HG03521 (cell line): ENCODE data around the gene CHD3.
"Not testable (repeated sequence)": the region's sequence is repeated elsewhere in the genome, so short reads cannot be mapped to it uniquely, and the experiment has no call there.

Experiments
- ATAC-seq: cut with Tn5 transposase; IDR thresholded peaks from one replicate; pipeline ENCODE4 v1.9.1; 2021; ENCODE audit warnings: mild to moderate bottlenecking, moderate library complexity; ENCODE audit not compliant: unreplicated experiment

CHD3 gene

DNA sequence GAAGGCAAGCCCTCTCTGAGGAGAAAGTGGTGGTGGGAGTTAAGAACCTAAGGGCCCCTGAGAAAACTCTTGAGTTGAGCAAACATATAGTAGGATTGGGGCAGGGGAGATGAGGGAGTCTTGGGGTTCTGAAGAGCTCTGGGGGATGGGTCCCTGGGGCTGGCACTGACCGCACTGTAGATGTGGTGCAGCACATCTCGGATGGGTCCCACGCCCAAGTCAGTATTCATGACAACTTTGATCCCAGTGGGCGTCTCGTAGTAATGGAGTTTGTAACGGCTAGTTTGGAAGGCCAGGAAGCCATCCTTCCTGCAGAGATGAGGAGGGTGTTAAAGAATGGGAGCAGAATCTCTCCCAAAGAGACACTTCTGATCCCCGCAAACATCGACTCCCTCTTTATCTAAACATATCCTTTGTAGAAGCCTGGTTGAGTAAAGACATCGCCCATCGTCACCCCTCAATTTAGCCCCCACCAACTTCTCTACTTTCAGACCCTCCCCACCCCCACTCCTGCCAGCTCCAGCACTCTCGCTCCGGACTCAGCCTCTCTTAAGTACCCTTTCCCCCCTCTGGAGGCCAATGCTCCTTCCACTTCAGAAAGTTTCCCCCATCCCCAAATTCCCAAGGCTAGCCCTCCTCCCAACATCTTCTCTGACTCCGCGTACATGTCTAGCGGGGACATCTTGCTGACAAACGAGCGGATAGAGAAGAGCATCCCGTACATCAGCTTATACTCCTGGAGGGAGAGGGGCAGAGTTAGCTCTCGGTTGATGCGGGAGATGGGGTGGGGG is 42.4 kb downstream of the CHD3 start:
- no peak for ATAC-seq

DNA sequence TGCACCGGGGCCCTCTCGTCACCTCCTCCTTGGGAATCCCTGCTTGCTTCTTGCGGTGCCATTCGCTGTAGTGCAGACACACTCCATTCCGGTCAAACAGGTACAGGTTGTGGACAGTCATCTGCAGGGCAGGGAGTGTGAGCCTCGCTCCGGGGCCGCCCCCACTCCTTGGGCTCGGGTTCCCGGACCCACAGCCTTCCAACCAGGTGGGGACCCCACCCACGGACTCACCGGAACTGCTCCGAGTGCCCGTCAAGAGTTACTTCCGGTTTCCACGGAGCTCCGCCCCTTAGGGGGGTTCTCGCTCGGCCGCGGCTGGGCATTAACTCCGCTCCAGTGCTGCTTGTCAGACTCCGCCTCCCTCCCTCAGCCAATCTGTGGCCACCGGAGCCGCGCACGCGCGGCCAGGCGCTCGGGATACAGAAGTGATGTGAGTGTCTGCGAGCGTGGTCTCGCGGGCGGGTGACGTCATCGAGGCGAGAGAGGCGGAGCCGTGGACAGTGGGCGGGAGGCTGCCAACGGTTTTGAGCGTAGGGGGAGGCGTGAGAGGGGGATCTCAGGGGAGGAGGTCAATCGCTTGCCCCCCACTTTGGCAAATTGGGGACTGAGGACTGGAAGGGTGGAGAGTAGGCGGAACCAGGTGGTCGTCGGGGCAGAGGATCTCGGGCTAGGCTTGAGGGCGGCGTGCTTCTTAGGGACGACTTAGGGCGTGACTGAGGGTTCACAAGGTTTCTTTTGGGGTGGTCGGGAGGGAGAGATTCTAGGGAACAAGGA is 43.3 kb downstream of the CHD3 start, which contains the start of the genes CNTROB and TRAPPC1:
CNTROB (plus strand) TSS at position 498 of the 774 bp plus-strand sequence. CDS start 874 bp downstream, outside the sequence.
TRAPPC1 (minus strand) TSS at position 238 of the 774 bp plus-strand sequence; CDS start at position 121, 117 bp downstream.
- peak; percentile 96 for ATAC-seq

DNA sequence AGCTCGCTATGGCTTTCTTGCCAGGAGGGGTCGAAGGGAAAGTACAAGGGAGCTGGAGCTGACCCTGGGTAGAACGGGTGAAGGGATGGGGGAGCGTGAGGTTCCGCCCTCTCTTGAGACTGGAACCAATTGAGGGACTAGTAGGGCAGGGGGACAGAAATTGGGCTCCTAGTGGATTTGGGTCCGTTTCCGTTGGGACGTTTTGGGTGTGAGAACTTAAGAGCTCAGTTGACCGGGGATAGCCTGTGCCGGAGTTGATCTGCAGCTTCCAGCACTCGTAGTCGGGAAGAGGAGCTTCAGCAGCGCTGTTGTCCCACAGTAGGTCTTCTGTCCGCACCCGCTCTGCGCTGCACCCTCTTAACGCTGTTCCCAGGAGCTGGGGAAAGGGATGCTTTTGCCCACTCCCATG is 43.9 kb downstream of the CHD3 start:
- ATAC-seq, result no peak

DNA sequence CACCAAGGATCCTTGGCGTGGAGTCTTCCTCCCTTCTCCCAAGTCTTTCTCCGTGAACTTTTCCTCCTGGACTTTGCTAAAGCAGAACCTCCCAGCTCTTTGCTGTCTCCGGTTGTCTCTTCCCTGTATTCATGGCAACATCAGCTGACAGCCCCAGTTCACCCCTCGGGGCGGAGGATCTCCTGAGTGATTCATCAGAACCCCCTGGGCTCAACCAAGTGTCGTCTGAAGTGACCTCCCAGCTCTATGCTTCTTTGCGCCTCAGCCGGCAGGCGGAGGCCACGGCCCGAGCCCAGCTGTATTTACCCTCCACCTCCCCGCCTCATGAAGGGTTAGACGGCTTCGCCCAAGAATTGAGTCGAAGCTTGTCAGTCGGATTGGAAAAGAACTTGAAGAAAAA is 44.4 kb downstream of the CHD3 start:
- no peak for ATAC-seq

DNA sequence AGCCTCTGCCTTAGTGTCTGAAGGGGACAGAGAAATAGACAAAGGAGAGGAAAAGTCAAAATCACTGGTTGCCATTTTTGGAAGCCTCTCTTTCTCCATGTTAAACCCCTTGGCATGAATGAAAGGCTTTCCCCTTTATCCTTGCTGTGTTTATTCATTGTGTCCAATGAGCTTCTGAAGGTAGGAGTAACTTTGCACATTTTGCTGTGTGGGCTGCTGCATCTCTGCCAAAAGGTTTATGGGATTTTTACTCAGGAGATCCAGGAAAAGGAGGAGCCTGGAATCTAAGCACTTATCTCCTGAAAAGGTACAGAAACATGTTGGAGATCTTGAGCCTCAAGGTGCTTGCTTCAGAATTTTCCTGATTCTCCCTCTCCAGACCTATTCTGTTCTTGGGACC is 47.3 kb downstream of the CHD3 start:
- ATAC-seq, result no peak

DNA sequence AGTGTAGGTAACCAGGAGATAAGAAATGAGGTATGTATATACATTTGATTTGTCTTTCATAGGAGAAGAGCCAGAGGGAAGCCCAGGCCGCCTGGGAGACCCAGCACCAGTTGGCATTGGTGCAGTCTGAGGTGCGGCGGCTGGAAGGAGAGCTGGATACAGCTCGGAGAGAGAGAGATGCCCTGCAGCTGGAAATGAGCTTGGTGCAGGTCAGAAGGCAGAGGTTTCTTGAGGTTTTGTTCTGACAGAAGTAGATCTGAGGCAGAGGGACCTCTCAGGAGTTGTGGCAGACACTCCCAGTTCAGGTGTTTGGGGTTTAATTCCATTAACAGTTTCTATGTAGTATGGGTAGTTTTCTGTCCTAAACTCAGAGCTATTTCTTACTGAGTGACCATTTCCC is 51.4 kb downstream of the CHD3 start:
- ATAC-seq, result no peak

DNA sequence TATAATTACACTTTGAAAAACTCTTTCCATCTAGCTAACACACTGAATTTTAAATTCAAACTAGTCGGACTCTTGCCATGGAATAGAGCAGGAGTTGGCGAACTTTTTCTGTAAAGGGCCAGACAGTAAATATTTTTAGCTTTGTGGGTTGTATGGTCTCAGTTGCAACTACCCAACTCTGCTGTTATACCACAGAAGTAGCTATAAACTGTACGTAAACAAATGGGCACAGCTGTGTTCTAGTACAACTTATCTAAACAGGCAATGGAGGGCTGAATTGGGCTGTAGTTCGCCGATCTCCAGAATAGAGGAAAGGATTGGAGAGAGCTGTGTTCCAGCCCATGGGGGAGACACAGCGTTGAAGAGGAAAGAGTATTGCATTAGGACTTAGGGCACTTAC is 52.2 kb downstream of the CHD3 start:
- no peak for ATAC-seq

DNA sequence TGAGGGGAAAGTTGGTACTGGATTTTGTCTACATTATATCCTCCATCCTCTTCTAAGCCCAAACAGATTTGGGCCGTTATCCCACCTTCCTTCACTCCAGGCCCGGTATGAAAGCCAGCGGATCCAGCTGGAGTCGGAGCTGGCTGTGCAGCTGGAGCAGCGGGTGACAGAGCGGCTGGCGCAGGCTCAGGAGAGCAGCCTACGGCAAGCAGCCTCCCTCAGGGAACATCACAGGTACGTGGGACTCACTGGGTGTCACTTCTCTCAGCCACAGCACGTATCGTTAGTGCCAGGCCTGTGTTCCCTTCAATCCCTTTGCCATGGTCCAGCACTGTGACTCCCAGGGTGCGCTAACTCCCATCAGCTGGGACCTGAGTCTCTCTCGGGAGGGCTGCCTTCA is 54.7 kb downstream of the CHD3 start:
- no peak for ATAC-seq

DNA sequence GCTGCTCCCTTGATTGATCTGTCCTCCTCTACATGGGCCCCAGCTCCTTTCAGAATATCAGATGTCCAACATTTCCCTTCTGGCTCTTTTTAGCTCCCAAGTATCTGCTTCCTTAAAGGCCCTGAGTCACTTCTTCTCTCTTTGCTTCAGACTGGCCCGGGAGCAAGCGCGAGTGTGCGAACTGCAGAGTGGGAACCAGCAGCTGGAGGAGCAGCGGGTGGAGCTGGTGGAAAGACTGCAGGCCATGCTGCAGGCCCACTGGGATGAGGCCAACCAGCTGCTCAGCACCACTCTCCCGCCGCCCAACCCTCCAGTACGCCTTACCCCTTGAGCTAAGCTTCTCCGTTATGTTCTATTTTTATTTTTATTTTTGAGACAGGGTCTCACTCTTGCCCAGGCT is 55.7 kb downstream of the CHD3 start:
- no peak for ATAC-seq

DNA sequence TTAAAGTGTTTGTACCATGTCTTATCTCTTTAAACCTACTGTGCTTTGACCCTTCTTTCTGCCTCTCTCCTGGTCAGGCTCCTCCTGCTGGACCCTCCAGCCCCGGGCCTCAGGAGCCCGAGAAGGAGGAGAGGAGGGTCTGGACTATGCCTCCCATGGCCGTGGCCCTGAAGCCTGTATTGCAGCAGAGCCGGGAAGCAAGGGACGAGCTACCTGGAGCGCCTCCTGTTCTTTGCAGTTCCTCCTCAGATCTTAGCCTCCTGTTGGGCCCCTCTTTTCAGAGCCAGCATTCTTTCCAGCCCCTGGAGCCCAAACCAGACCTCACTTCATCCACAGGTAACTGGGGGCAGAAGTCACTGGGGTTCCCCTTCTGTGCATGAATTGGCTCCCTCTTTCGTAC is 57.1 kb downstream of the CHD3 start:
- no peak for ATAC-seq

DNA sequence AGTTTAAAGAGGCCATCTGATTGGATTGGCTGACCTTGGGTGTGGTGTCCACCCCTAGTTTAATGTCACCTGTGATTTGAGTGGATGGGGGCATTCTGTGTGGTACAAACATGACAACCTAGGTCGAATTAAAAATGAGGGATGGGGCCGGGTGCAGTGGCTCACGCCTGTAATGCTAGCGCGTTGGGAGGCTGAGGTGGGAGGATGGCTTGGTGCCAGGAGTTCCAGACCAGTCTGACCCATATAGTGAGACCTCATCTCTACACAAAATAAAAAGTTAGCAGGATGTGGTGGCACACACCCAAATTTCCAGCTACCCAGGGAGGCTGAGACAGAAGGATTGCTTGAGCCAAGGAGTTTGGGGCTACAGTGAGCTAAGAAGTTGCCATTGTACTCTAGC is 57.9 kb downstream of the CHD3 start:
- ATAC-seq, result no peak

DNA sequence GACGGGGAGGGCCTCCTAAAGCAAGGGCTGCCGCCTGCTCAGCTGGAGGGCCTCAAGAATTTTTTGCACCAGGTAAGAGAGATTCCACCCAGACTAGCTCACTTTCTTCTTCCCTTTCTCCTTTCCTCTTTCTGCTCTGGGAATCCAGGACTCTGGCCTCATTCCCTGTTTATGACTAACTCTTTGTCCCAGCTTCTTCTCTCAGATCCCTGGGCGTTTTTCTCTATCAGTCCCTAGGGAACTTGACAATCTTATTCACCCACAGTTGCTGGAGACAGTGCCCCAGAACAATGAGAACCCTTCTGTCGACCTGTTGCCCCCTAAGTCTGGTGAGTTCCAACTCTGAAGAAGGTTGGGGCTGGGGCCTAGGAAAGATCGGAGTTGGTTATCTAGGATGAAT is 59.1 kb downstream of the CHD3 start:
- no peak for ATAC-seq

DNA sequence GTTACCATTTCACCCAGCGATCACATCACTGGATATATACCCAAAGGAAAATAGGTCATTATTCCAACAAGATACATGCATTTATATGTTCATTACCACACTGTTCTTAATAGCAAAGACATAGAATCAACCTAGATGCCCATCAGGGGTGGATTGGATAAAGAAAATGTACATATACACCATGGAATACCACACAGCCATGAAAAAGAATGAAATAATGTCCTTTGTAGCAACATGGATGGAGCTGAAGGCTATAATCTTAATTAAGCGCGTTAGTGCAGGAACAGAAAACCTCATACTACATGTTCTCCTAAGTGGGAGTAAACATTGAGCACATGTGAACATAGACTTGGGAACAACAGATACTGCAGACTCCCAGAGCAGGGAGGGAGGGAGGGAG is 62.0 kb downstream of the CHD3 start:
- ATAC-seq, result no peak

DNA sequence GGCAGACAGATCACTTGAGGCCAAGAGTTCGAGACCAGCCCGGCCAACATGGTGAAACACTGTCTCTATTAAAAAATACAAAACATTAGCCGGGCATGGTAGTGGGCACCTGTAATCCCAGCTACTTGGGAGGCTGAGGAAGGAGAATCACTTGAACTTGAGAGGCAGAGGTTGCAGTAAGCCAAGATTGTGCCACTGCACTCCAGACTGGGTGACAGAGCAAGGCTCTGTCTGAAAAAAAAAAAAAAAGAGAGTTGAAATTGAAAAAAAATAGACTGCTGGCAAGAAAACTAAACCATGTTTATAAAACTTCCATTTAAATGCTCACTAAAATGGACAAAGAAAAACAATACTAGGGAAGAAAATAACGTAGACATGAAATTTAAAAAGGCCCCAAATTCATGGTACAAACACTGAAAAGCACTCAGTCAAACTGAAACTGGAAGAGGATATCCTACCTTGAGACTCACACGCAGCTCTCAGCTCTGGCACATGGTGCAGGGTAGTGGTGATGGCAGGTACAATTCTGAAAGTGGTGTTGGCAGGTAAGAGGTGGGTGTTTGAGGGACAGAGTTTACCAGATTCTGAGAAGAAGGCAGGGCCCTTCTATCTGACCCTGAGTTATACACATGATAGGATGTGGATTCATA is 62.7 kb downstream of the CHD3 start:
- no peak for ATAC-seq

DNA sequence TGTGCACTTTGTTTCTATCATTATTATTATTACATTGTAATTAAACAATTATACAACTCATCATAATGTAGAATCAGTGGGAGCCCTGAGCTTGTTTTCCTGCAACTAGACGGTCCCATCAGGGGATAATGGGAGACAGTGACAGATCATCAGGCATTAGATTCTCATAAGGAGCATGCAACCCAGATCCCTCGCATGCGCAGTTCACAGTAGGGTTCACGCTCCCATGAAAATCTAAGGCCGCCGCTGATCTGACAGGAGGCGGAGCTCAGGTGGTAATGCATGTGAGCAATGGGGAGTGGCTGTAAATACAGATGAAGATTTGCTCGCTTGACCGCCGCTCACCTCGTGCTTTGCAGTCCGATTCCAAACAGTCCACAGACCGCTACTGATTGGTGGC is 64.7 kb downstream of the CHD3 start:
- not testable (repeated sequence) for ATAC-seq

DNA sequence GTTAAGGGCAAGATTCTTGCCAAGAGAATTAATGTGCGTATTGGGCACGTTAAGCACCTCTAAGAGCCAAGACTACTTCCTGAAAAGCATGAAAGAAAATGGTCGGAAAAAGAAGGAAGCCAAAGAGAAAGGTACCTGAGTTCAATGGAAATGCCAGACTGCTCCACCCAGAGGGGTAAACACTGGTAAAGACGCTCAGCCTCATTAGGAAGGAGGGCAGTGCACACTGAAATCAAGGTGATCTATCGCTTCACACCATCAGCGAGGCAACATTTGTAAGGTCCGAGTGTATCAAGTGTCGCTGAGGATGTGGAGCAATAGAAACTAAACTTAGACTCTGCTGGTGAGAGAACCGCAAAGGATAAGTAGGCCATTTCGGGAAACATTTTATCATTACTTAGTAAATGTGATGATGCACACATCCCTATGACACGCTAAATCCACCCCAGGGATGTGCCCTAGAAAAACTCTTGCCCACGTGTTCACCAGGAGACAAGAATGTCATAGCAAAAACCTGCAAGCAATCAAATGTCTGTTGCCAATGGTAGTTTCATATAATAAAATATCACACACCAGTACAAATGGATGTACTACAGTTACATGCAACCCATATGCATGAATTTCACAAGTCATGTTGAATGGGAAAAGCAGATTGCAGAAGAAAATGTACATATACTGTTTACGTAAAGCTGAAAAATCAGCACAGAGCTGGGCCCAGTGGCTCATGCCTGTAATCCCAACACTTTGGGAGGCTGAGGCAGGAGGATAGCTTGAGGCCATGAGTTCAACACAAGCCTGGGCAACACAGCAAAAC is 67.0 kb downstream of the CHD3 start:
- no peak for ATAC-seq

DNA sequence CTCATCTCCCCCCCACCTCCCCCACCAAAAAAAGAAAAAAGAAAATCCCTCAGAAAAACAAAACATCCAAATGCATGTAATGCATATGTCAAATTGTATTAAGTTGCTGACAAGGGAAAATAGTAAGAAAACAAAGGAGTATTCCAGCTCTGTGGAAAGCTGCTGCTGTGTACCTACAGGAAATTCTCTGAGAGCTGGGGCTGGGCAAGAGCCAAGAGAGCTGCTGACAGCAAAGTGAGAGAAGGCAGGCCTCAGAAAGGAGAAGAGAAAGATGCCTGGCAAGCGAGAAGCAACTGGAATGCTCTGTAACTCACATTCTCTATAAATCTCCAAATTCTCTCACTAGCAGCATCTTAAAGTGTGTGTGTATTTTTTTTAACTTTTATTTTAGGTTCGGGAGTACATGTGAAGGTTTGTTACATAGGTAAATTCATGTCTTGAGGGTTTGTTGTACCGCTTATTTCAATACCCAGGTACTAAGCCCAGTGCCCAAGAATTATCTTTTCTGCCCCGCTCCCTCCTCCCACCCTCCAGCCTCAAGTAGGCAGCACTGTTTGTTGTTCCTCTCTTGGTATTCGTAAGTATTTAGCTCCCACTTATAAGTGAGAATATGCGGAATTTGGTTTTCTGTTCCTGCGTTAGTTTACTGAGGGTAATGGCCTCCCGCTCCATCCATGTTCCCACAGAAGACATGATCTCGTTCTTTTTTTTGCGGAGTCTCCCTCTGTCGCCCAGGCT is 67.8 kb downstream of the CHD3 start:
- no peak for ATAC-seq

DNA sequence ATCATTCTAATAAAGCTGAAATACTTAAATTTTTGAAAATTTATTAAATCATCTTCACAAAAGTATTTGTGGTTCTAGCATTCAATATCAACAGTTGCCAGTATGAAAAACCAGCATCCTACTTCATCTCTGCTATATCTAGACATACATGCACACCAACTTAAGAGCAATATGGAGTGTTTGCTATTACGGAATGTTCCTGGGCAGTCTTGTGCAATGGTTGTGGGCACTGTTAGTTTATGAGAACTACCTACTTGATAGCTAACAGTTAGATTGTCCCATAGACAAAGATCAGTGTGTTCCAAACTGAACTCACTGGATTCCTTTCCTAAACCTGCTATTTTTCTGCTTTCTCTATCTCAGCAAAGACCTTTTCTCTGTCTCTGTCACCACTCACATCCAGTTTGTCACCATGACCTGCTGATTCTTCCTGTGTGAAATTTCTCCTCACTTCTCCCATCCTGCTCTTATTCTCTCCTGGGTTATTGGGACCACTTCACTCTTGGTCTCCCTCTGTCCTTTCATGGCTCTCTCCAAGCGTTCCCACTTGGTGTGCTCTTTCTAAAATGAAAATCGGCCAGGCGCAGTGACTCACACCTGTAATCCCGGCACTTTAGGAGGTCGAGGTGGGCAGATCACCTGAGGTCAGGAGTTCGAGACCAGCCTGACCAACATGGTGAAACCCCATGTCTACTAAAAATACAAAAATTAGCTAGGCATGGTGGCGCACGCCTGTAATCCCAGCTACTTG is 71.1 kb downstream of the CHD3 start:
- ATAC-seq, result no peak

DNA sequence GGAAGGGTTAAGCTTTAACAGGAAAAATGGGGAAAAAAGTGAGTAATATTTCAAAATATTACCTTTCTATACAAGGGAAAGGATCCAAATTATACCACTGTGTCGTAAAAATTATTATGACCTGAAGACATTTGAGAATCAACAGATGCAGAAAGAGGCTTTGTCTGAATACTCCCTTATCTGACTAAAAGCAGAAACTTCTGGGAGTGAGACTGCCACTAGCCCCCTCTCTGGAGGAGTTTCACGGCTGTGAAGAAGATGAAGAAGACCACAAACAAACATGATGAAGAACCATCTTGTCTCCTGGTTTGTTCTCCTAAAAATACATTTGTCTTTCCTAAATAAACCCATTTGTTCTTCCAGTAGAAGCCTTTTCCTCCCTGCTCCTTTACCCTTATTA is 72.8 kb downstream of the CHD3 start:
- ATAC-seq, result no peak
